HG03060 (cell line): Measurements from ENCODE around the gene ATXN7L1.
"Not testable (repeated sequence)": the region's sequence is repeated elsewhere in the genome, so short reads cannot be mapped to it uniquely, and the experiment has no call there.

Source experiments
- ATAC-seq: cut with Tn5 transposase; IDR thresholded peaks from one replicate; pipeline ENCODE4 v1.9.1; 2021; ENCODE audit warnings: low read depth, moderate number of reproducible peaks; ENCODE audit not compliant: unreplicated experiment

The ATXN7L1 gene

DNA sequence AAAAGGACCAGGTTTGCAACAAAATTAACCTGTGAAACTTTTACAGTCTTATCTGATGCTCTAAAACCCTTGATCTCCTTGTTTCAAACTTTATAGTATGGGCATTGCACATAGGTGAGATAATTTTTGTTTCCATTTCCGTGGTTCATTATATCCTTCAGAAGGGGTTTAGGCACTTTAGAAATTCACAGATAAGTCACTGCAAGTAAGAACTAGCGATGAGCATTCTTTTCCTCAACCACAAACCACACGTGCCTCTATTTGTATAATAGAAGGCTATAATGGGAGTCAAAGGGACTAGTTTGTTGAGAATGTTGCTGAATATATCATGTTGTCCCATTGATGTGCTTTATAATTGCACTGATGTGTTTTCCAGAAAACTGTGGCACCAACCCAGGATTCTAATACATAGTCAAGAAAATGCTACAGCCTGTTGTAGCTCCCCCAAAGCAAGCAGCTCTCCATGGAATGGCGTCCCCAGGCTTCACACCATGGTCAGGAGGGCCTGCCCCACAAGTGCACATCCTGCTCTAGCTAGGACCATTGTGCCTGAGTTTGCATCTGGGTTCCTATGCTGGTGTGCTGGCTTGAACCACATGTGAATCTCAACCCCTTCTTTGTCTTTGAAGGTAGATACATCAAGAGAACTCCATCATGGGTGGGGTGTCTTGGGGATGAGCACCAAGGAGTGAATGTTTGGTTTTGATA, 14.0 kb upstream of the ATXN7L1 start:
- no peak for ATAC-seq

DNA sequence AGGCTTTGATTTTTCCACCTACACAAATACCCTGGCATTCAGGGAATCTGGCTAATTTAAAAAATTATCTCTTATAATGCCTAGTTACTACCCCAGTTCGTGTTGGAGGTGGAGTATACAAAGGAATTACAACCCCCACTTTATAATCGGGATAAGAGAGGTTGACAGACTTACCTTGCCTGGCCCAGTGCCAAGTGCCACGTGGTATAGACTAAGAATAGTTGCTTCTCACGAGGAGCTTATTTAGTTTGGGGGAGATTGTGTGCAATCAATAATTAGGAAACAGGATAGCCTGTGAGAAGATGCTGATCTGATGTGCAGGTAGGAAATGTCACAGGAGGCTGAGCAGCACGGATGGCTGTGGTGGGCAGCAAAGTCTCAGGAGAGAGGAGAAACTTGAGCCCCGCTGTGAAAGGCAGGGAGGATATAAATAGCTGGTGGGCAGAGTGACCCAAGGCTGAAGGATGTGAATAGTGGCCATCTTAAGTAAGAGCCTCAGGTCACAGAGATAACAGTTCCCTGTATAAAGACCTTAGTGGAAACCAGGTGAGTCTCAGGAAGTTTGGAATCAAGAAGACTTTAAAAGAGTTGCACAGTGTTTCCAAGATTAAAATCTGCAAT, 11.3 kb upstream of the ATXN7L1 start:
- ATAC-seq = no peak

DNA sequence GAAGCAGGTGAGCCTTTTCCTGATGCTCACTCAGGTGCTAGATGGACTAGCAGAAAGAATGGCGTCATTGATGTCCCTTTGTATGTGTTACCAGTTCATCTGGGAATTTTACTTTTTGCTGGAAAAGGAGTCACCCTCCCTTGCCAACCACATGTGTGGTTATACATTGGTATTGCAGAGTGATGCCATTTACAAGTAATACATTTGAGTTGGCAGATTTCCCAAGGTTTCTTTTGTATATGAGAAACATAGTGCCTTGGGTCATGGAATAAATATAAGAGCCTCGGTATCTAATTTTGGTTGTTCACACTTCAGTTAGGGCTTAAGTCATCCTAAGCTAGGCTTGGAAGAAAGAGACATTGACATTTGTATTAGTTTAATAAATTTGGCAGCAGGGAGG, 10.4 kb upstream of the ATXN7L1 start:
- no peak for ATAC-seq

DNA sequence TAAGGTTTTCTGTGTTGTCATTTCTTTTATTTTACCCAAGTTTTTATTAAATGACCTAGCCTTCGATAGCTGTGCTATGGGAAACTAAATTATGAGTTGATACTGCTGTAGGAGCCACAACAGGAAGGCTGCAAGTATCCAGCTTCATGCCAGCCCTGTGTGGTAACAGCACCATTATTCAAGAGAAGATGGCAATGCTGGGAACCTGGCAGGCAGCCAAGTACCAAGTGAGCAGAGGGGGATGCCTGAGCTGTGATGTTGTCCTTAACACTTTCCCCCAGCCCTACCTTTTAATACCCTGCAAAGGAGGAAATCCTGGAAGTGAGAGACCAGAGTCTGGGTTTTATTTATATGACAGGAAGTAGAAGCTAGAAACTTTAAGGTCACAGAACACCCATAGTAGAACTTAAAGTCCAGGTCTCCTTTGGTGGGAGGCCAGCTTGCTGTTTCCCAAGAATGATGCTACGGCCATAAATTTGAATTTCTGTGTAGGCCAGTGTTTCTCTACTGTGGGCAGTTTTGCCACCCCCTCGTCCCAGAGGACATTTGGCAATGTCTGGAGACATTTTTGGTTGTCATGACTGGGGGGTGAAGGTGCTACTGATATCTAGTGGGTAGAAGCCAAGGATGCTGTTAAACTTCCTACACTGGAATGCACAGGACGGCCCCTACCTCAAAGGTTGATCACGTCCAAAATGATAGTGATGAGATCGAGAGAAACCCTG, 9.2 kb upstream of the ATXN7L1 start:
- no peak for ATAC-seq

DNA sequence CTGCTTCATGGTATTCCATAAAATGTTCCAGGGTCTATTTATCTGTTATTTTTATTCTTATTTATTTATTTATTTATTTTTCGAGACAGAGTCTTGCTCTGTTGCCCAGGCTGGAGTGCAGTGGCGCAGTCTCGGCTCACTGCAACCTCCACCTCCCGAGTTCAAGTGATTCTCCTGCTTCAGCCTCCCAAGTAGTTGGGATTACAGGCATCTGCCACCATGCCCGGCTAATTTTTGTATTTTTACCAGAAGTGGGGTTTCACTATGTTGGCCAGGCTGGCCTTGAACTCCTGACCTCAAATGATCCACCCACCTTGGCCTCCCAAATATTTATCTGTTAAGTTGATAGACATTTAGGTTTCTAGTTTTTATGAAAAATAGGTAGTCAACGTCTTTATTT, 6.8 kb upstream of the ATXN7L1 start:
- ATAC-seq = not testable (repeated sequence)

DNA sequence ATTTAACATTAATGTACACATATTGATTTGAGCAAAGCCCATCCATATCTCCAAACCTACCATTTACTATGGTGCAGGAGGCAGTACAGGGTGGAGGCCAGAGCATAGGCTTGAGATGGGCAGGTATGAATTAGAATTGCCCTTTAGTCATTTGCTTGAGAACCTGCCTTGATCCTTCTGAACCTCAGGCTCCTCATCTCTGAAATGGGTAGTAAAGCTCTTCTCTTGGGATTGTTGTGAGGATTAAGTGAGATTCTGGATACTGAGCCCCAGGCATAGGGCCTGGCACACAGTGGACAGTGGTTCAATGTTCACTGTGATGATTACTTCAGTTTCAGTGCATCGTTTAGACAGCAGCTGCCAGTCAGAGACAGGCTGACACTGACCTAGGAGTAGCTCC, 5.0 kb upstream of the ATXN7L1 start:
- no peak for ATAC-seq

DNA sequence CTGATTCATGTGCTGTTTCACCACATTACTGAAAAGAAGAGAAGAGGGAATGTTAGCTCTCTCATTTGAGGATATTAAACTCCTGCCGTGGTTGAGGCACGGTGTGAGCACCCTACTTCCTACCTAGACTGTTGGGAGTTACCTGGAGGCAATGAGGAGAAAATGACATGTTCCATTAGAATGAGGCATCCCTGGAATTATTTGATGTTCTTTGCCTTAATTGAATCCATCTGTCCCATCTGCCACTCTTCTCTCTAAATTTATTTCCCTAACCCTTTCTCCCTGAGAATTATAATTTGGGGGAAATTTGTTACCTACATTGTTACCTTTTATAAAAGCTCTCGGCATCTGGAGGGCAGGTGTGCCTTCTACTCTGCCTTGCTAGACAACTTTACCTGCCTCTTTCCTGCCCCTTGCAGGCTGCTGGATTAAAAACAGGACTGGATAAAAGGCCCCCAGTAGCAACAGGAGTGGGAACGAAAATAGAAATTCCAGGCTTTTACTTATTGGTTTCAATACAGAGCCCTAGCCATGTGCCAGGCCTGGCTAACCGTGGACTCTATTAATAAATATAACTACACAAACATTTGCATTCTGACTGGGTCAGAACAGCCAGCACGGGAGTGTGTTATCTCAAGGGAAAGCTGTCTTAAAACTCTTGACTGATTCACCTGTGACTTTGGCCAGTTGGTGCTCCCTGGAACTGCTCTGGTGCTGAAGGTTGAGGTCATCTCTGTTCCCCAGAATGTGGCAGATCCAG, 4.4 kb upstream of the ATXN7L1 start:
- no peak for ATAC-seq

DNA sequence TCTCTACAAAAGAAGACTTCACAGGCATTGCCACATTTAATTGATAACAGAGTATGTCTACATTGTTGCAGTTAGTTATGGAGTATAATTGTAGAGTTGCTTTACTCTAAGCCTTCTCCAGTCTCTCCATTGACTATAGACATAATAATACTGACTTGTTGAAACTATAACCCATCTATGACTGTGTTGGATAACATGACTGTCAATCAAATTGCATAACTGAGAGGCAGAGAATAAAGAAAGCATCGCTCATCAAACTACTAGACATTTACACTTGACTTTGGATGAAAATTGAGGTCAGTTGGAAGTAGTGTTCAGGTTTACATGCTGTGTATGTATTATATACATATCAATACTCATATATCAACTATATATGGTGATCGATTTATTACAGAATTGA, 3.4 kb upstream of the ATXN7L1 start:
- no peak for ATAC-seq

DNA sequence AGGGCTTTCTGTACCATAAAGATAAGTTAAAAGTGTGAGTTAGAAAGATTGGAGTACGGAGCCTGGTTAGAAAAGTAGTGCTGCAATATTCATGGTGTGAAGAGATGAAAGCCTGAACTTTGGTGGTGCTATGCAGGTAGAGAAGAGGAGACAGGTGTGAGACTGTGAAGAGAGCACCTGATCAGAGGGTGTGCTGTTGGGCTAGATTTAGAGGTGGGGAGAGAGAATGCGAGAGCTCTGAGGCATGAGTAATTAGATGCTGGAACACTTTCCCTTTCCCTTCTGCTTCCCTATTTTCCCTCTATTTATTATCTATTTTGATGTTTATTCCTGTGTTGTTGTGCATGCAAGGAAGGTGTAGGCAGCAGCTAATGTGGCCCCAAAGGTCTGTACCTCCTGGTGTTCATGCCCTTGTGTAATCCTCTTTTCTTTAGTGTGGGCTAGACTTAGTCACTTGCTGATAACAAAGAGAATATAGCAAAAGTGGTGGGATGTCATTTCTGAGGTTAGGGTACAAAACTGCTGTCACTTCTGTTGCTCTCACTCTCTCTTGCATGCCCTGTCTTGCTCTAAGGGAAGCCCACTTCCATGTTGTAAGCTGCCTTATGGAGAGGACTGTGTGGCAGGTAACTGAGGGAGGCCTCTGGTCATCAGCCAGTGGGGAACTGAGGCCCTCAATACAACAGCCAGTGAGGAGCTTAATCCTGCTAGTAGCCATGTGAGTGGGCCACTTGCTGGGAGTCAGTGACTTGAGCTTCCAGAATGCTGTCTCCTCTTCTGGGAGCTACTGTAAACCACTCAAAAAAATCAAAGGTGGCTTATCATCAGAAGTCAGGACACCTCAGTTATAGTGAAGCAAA, 2.6 kb upstream of the ATXN7L1 start:
- no peak for ATAC-seq

DNA sequence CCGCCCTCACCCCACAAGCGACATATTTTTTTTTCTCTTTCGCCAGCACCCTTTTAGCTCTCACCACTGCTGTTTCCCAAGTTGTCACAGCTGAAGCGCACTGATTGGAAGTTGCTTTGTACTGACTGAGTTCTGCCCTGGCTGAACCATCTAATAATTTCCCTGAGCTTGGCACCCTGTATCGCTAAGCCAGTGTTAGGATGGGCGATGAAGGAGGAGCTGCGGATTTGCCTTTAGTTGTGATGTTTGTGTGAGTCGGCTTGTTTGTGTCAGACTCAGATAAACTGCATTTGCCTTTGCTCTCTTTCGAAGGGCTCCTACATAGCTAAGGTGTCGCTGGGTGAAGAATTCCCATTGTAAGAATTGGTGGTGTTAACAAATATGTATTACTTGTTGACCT, 1.3 kb upstream of the ATXN7L1 start:
- ATAC-seq = no peak

DNA sequence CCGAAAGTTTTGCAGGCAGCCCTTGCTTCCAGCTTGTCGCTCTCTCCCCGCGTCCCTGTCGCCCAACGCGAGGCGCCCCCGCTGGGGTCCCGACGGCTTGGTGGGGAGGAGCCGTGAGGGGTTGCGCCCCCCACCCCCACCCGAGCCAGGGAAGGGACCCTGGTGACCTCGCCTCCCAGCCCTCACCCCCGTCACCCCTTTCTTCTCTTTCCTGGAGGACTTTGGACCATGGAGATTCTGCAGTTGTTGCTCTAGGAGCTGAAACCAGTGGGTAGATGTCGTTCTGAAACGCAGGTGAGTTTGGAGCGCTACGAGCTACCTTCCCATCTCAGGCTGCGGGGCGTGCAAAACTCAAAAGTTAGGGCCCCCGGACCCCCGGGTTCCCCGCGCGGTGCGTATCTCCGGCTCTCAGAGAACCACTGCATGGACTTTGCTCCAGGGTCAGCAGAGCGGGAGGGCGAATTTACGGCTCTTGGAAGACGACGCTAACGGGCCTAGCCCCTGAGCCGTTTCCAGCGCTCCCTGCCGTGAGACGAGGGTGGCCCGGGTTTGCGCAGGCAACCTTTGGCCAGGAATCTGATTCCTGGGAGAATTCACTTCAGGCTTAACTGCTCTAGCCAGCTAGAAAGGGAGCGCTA, 684 bp upstream of the ATXN7L1 start:
- no peak for ATAC-seq

DNA sequence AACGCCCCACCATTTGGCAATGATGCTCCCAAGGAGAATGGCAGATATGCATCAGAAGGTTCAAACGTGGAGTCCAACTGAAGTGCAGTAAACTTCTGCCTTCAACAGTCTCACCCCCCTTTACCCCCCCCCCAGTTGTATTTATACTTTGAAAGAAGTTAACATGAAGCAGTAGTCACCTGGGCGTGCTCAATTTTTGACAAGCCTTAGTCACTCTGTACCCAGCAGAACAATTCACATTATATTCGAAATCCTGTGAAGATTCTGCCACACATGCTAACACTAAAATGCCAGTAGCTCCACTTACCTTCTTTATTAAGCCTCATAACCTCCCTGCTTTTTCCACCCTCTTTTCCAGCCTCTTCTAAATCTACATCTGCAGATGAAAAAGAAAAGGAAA, 894 bp downstream of the ATXN7L1 start:
- no peak for ATAC-seq

DNA sequence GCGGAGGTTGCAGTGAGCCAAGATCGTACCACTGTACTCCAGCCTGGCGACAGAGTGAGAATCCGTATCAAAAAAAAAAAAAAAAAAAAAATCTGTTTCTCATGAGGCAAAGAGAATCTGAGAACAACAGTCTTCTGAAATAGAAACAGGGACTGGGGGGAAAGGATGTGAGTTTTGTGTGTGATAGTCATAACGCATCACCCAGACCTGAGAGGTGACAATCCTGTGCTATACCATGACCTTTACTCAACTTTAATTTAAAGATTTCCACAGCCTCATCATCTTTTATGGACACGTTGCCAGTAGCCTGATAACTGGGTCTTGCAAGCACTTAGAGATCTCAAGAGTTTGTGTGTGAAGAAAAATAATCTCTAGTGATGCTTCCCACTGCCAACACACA, 2.3 kb downstream of the ATXN7L1 start:
- ATAC-seq = no peak

DNA sequence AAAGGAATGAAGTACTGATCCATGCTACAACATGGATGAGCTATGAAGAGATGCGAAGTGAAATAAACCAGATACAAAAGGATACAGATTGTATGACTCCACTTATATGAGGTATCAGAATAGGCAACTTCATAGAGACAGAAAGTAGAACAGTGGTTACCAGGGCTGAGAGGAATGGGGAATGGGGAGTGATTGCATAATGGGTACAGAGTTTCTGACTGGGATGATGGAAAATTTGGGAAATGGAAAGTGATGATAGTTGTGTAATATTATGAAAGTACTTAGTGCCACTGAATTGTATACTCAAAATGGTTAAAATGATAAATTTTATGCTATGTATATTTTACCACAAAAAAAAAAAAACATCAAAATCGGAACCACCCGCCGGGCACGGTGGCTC, 3.9 kb downstream of the ATXN7L1 start:
- no peak for ATAC-seq

DNA sequence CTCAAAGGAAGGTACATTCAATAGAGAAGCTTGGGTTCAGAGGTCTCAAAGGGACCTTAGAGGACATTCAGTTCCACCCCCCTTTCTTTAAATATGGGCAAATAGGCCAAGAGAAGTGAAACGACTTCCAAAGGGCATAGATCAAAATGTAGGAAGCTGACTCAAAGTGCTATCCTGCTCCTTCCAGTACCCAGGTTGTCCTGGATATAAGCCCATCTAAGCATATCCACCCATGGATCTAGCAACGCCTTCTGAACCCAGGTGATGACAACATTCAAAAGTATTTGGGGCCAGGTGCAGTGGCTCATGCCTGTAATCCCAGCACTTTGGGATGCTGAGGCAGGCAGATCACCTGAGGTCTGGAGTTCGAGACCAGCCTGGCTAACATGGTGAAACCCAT, 5.3 kb downstream of the ATXN7L1 start:
- no peak for ATAC-seq

DNA sequence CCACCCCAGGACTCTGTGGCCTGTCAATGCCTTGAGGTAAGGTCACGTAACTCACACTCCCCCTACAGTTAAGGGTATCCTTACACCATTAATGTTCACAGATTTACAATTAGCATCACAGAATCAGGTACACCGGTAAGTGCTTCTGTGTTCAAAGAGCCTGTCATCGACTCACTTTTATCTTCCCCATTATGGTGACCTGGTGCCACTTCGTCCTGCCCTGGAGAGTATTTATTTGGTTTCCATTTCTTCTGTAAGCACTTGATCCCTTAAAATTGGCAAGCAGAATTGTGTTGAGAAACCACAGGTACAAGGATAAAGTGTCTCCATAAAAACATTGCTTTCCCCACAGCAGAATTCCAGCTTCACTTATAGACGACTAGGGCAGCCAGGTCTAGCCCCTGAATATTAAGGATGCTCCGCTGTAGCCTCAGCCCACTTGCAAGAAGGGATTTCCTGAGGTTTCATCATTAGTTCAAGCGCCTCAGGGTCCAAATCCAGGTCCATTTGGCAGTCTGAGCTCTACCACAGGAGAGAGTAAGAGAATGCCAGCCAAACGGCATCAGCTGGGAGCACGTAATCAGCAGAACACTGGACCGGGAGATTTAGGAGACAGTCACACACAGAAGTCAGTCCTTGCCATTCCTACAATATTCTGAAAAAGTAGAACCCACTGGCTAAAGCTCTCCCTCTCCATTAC, 10.1 kb downstream of the ATXN7L1 start:
- ATAC-seq = no peak

DNA sequence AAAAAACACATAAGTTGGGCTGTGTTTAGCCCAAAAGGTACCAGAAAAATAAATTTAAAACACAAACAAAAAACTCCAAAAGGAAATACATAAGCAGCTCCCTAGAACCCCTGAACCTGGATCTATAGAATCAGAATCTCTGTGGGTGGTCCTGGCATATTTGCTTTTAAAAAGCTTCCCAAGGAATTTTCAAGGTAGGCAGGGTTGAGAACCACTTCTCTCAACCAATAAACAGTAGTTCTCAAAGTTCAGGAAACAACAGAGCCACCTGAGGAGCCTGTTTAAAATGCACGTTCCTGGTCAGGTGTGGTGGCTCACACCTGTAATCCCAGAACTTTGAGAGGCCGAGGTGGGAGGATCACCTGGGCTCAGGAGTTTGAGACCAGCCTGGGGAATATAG, 12.5 kb downstream of the ATXN7L1 start:
- ATAC-seq = no peak

DNA sequence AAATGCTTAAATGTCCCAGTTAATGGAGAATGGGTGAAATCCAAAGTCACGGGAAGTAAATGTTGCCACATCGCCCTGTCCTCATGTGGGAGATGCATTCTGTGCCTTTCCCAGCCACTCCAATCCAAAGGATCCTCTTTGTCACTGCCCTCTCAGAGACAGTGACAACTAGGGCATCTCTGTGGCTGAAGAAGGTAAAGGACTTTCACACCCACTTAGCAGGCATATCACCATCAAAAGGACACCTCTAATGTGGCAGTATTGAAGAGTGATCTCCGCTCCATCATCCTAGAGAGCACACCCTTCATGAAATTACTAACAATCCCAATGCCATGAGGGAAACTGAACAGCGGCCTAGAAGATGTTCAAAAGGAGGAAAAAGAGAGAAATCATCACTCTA, 13.6 kb downstream of the ATXN7L1 start:
- ATAC-seq = no peak

DNA sequence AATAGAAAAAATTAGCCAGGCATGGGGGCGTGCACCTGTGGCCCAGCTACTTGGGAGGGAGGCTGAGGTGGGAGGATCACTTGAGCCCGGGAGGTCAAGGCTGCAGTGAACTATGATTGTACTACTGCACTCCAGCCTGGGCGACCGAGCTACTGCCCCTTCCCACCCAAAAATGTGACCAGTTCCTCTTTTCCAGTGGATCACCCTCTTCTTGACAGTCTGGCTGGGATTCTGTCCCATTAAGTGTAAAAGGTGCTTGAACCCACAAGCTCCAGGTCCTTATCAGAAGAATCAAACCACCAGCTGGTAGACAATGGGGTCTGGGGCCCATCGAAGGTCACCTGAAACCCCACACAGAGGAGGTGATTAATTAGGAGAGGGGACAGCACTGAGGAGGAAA, 14.1 kb downstream of the ATXN7L1 start:
- no peak for ATAC-seq
